NK-92 (cell line): Measurements from ENCODE around the gene SPEM2.

Experiments
- DNase-seq: peaks from one replicate; lab custom pipeline; 2025; ENCODE audit not compliant: unreplicated experiment; lab: John Stamatoyannopoulos, UW

The SPEM2 gene

DNA sequence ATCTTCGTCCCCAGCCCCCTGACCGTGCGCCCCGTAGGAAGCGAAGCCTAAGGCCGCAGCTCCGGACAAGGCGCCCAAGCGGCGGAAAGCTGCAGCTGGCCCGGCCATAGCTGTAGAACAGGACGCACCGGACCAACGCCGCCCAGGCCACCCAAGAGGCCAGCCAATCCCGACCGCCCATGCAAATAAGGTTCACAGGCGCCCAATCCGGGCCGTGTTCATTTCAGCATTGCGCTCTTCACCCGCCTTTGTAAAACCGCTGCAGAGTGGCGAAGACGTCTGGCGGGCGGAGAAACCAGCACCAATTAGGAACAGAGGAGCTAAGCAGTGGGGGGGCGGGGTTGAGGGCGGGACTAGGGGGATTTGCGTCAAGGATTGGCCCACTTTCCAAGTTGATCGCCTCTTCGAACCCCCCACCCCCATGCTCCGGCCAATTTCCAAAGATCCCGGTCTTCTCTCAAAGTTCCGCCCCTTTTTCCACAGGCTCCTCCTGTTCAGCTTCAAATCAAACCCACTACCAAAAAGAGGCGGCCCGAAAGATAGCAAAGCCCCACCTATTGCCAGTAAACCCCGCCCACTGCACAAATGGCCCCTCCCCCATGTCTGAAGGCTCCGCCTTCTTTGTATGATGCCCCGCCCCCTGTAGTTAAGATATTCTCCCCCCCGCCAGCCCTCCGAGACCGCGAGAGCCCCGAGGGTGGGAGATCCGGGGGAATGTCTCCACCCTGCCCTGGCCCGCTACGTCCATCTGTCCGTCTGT, 21.3 kb upstream of the SPEM2 start, which contains the start of gene TMEM256:
TMEM256 (minus strand) TSS at position 121 of the 760 bp plus-strand sequence; CDS start at position 108, 13 bp downstream.
- peak; percentile 95 for DNase-seq

DNA sequence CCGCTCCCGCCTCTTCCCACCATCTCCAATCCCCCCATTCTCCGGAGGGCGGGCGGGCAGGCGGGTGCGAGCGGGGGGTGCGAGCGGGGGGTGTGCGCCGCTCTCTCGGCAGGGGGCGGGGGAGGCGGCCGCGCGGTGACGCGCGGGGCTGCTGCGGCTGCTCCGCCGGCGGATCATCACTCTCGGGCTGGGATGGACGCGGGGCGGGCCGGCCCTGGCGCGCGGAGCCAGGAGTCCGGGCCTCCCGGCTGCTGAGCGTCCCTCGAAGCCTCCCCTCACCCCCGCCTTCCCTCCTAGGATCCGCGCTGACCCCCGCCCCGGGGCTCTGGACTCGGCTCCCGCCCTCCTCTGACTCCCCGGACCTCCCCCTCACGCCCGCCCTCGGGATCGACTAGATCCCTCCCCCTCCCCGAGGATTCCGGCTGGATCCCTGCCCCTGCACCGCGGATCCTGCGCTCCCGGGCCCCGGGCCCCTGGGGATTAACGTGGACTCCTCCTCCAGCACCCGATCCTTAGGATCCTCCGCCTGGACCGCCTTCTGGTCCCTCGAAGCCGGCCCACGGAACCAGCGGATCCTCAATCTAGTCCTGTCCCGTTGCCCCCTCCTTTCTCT, 20.6 kb upstream of the SPEM2 start:
- DNase-seq: no peak

DNA sequence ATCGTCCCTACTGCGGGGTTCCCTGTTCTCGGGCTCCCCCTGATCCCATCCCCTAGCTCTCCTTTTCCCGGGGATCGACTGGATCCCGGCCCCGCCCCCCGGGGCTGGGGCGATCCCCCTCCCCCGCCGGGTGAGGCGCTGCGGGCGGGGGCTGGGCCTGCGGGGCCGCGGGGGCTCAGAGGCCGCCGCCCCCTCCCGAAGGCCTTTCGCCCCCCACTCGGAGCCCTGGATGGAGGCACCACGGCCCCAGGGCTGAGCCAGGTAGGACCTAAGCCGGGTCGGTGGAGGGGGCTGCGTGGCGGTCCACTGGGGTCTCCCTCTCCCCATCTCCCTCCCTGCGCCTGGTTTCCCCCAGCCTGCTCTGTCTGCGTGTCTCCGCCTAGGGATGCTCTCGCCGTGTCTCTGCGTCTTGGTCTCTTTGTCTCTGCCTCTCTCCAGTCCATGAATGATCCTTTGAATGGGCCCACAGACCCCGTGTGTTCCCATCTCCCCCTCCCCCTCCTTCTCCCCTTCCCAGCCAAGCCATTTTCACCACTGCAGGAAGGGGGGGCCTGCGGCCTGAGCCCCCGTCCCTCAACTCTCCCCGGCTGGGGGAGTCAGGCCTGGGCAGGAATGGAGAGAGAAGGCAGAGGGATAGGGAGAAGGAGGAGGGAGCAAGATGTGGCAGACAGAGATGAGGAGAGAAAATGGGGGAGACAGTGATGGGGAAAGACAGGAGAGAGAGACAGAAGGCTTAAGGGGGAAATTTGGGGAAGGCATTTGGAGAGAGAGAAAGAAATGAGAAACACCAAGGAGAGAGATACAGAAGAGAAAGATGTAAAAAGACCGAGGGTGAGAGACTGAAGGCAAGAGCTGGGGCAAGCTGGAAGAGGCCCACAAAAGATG, 19.8 kb upstream of the SPEM2 start:
- DNase-seq: no peak

DNA sequence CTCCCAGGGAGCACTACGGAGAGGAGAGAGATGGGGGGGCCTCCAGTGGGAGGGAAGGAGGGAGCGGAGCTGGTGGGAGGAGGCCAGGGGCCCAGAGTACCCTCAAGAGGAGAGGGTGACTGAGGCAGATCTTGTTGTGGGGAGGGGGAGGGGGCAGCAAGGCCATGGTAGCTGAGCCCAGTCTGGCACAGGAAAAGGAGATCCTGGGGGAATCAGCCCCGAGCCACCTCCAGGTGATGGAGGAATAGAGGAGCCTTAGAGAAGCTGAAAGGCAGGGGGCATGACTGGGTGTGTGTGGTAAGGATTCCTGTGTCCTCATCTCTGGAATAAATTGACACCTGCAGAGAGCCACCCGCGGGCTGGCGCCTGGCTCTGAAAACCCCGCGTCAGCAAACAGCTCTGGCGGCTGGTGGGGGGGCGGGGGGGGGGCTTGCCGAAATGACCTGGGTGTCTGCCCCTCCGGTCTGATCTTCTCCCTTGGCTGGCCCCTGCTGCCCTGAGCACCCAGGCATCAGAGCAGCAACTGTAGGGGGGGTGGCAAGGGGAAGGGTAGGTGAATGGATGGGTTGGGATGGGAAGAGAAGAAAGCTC, 19.1 kb upstream of the SPEM2 start:
- DNase-seq: no peak

DNA sequence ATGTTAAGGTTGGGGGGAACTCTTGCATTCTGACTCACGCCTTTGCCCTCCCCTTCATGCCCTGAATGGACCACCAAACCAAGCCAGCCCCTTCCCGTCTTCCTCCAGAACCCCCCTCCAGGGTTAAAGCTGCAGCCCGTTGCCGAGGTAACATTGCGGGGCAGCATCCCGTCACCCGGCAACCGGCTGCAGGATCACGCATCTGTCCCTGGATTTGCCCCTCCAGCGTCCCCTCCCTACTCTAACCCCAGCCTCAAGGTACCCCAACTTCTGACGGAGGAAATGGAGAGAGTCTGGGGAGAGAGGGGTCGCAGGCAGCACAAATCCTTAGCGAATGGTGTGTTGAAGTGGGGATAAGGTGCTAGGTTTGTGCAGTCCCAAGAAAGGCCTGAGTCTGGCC, 18.3 kb upstream of the SPEM2 start:
- DNase-seq: no peak

DNA sequence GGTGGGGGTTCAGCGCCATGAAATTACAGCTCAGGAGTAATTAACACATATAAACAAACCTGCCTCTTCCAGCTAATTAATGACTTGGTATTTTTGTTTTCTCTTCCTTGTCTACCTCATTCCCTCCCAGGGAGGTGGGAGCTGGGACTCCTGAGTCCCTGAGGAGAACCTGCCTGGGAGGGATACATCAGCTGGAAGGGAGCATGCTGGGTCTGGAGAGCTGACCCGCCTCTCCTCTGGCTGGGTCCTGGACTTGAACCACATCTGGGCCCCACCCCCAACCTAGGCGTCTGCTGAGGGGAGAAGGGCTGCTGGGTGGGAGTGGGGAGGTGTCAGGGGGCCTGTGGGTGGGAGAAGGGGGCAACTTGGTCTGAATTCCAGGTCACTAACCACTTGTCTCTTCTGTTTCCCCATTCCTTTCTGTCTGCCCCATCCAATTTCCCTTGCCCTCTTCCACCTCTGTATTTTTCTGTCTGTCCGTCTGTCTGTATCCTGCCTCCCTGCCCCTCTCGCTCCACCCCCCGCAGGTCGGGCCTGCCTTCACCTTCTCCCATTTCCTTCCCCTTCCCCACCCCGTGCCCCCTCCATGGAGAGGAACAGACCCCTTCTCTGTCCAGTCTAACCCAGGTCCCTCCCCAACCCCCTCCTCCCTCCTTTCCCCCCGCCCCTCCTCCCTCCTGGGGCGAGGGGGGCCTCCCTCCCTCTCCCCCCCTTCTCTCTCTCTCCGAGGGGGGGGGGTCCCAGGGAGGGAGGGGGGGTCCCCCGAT, 17.7 kb upstream of the SPEM2 start, which contains the start of gene NLGN2:
NLGN2 (plus strand) TSS at position 361 of the 767 bp plus-strand sequence. CDS start 411 bp downstream, outside the sequence.
- no peak for DNase-seq

DNA sequence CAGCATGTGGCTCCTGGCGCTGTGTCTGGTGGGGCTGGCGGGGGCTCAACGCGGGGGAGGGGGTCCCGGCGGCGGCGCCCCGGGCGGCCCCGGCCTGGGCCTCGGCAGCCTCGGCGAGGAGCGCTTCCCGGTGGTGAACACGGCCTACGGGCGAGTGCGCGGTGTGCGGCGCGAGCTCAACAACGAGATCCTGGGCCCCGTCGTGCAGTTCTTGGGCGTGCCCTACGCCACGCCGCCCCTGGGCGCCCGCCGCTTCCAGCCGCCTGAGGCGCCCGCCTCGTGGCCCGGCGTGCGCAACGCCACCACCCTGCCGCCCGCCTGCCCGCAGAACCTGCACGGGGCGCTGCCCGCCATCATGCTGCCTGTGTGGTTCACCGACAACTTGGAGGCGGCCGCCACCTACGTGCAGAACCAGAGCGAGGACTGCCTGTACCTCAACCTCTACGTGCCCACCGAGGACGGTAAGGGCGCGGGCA, 17.1 kb upstream of the SPEM2 start:
- no peak for DNase-seq

DNA sequence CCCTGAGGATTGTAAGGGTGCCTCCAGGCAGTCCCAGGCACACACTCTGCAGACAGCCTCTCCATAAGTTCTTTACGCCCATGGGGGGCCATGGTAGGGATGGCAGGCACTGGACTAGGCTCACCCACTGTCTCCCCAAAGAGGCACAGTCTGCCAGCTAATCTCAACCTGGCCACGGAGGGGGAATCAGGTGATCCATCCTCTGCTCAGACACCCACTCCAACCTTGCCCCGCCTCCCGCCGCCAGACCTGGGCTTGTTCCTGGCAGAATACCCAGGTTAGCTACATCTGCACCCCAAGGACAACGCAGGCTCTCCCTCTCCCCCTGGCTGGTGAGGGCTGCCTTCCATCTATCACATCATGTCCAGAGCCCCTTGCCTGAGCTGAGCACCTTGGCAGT, 16.6 kb upstream of the SPEM2 start:
- no peak for DNase-seq

DNA sequence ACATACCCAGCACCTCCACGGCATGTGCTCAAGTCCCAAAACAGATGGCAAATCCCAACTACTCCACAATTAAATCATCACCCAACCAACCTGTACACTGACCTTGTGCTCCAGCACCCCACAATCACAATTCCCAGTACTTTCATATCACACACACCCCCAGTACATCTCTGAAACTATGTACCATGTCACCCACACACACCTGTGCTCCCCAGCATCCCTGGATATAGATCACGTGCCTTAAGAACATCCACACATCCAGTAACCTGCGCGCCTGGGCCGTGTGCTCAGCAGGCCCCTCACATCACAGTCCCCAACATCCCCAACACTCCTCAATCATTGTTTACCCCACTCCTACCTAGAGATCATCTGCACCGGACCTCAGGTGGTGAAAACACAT, 15.7 kb upstream of the SPEM2 start:
- DNase-seq: no peak

DNA sequence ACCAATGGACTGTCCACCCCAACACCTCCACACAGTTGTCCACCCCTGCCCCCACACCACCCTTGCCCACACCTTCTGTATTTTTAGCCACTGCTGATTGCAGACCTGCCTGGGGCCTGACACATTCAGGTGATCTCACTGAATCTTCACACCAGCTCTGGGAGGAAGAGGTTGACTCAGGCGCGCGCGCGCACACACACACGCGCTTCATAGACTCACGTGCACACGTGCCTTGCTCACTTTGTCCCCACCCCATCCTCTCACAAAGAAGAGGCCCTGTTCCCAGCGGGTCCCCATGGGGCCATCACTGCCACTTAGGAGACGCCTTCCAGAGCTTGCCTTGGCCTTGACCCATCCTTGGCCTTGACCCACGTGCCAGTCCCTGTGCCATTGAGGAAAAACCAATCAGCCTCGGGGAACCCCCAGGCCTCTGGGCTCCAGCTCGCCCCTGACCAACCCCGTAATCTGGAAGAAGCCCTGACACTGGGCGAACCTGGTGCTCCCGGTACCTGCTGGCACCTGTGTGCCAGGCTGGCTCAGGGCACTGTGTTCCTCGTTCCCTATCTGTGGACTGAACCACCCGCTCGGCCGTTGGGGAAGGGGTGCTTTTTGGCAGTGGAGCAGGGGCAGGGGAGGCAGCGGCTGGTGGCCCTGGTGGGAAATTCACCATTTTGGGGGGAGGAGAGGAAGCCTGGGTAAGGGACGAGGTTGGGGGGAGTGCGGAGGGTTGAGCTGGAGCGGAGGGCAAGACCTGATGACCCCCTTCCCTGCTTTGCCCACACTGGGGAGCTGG, 14.6 kb upstream of the SPEM2 start:
- no peak for DNase-seq

DNA sequence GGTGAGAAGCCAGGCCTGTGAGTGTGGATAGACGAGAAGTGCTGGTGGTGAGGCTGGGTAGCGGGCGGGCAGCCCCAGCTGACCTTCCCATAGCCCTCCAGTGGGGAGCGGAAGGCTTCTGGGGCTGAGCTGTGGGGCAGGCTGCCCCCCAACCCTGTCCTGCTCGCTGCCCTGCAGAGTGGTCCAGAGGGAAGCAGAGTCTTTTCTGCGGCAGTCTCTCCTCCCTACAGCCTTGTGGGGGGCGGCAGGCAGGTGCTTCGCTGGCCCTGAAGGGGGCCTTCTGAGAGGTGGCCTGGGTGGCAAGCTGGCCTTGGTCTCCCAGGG, 14.0 kb upstream of the SPEM2 start:
- DNase-seq: no peak

DNA sequence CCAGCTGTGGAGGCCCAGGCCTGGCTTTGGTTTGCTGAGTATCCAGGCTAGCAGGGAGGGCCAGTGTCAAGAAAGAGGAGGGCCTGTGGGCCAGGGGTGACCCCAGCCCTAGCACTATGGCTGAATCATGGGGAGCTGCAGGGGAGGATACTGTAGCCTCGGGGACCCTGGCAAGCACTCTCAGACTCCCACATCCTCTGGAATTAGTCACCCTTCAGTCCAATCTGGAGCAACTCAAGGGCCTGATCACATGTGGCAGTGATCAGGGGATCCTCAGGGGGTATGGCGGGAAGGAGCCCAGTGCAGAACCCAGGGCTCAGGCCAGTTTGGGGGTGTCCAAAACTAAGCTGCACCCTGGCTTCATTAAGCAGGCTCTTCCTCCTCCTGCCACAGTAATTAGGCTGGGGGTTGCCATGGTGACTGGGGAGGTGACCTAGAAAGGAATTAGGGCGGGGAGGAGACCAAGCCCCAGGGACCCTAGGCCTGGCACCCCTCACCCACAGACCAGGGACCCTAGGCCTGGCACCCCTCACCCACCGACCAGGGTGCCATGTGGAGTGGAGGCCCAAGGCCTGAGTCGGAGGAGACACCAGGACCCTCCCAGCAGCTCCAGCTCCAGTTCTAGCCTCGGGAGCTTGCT, 11.9 kb upstream of the SPEM2 start:
- no peak for DNase-seq

DNA sequence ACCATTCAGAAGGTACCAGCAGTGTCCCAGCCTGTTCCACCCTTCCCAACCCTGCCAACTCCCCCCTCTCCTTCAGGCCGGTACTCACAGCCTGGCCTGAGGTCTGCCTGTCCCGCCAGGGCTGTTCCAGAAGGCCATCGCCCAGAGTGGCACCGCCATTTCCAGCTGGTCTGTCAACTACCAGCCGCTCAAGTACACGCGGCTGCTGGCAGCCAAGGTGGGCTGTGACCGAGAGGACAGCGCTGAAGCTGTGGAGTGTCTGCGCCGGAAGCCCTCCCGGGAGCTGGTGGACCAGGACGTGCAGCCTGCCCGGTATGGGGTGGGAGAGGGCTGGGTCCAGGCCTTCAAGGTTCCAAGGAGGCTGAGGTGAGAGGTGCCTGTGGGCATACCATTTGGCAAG, 10.6 kb upstream of the SPEM2 start:
- no peak for DNase-seq

DNA sequence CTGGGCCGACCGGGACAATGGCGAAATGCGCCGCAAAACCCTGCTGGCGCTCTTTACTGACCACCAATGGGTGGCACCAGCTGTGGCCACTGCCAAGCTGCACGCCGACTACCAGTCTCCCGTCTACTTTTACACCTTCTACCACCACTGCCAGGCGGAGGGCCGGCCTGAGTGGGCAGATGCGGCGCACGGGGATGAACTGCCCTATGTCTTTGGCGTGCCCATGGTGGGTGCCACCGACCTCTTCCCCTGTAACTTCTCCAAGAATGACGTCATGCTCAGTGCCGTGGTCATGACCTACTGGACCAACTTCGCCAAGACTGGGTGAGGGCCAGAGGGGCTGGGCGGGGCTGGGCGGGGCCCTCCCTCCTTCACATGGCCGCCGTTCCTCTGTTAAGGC, 9.6 kb upstream of the SPEM2 start:
- no peak for DNase-seq

DNA sequence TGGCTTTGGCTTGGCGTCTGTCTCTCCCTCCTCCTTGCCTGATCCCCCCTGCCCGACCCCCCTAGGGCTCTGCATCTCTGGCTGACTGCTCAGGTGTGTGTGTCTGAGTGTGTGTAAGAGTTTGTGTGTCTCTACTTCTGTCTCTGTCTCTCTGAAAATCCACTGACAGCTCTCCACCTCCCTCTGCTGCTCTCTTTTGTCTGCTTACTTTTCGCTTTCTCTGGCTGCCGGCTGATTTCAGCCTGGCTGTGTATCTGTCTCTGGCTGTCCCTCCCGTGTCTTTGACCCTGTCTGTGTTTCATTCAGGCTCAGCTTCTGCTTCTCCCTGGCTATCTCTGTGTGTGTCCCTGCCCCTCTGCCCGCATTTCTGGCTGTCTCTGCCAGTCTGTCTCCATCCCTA, 9.1 kb upstream of the SPEM2 start:
- DNase-seq: no peak

DNA sequence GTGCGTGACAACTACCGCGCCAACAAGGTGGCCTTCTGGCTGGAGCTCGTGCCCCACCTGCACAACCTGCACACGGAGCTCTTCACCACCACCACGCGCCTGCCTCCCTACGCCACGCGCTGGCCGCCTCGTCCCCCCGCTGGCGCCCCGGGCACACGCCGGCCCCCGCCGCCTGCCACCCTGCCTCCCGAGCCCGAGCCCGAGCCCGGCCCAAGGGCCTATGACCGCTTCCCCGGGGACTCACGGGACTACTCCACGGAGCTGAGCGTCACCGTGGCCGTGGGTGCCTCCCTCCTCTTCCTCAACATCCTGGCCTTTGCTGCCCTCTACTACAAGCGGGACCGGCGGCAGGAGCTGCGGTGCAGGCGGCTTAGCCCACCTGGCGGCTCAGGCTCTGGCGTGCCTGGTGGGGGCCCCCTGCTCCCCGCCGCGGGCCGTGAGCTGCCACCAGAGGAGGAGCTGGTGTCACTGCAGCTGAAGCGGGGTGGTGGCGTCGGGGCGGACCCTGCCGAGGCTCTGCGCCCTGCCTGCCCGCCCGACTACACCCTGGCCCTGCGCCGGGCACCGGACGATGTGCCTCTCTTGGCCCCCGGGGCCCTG, 8.3 kb upstream of the SPEM2 start:
- DNase-seq: no peak

DNA sequence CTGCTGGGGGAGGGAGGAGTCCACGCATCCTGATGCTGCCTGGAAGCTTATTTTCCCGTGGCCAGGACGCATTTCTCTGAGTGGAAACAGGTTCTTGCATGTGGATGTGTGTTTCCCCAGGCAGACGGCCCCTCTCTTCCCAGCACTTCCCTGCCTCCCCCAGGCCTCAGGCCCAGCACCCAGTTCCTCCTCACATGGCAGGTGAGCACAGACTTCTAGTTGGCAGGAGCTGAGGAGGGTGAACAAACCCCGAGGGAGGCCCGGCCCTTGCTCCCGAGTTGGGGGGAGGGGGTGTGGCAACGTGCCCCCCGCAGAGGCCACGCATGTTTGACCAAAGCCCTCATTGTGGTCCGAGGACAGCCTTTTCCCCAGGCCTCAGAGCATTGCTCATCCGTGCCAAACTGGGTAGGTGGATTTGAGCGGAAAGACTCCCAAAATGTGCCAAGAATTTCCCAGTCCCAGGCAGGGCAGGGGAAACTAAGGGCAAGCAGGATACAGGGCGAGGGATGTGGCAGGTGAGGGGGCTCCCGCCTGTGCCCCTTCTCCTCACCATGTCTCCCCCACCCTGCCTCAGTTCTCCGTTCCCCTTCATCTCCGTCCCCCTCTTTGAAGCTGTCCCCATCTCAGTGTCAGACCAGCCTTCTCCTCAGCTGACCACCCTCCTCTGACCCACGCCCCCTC, 6.8 kb upstream of the SPEM2 start:
- DNase-seq: no peak
